Skeletal muscle cell (primary cell): Measurements from ENCODE around the gene NHSL2.
"Not testable (repeated sequence)": the region's sequence is repeated elsewhere in the genome, so short reads cannot be mapped to it uniquely, and the experiment has no call there.

Source experiments
- DNase-seq: peaks from one replicate; pipeline ENCODE4 v3.0.0-alpha.2; 2010; ENCODE audit warnings: low read depth
- H3K4me3 ChIP-seq: 2 replicates; pipeline ENCODE4 v1.5.1; 2011; ENCODE audit warnings: low read depth, mild to moderate bottlenecking, control low read depth, low read length, moderate library complexity

NHSL2 gene

GRCh38 chrX:72057331-72057730 lies 146.7 kb downstream of the NHSL2 start:
- no peak for DNase-seq
- H3K4me3 ChIP-seq, result no peak overlapping the region

DNA sequence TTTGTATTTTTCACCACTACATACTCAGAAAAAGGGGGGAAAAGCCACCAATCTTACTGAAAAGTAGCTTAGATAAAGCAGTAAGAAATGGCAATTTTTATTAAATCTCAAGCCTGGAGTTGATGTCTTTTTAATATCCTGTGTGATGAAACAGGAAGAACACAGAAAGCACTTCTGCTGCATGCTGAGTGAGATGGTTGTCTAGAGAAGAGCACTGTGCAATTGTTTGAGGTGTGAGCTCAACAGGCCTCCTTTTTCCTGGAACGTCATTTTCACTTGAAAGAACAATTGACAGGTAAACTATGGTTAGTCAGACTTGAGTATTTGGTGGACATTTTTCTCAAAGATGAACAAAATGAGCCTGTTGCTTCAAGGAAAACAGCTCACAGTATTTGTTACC lies 147.2 kb downstream of the NHSL2 start:
- no peak for DNase-seq
- H3K4me3 ChIP-seq, result no peak overlapping the region

DNA sequence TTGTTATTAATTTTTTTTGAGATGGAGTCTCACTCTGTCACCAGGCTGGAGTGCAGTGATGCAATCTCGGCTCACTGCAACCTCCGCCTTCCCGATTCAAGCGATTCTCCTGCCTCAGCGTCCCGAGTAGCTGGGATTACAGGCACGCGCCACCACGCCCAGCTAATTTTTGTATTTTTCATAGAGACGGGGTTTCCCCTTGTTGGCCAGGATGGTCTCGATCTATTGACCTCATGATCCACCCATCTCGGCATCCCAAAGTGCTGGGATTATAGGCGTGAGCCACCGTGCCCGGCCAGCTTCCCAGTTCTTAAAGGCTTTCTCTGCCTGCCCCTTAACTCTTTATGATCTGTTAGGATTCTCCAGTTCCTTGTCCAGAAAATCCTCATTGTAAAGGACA lies 147.7 kb downstream of the NHSL2 start:
- H3K4me3 ChIP-seq, DNase-seq: not testable (repeated sequence)

DNA sequence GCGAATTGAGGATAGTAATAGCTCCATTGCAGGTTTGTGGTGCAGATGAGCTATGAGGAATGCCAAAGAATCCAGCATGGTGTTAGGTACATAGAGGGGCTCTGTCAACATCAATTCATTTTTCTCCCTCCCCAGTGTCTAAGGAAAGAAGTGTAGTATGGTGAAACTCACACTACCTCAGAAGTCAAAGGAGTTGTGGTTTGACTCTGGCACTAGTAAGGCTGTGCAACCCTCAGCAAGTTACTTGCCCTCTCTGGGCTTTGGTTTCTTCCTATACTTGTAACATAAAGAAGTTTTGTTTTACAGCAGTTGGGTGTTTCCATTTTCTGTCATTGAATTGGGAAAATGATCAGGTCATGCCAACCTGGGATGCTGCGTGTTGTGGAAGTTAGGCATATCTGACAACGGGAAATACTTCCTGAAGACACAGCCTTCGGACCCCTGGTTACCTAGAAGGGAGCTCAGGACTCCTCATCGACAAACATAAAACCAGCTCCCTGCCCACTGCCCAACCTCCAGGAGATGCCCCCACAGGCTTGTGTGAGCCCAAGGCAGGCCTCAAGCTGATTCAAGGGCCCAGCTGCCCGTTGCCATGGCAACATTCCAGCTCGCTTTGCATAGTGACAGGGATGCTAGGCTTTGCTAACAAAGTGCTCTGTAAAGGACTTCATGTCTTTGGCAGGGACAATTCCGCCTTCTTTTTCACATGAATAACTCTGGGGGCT lies 149.7 kb downstream of the NHSL2 start:
- no peak overlapping the region for H3K4me3 ChIP-seq
- no peak for DNase-seq

DNA sequence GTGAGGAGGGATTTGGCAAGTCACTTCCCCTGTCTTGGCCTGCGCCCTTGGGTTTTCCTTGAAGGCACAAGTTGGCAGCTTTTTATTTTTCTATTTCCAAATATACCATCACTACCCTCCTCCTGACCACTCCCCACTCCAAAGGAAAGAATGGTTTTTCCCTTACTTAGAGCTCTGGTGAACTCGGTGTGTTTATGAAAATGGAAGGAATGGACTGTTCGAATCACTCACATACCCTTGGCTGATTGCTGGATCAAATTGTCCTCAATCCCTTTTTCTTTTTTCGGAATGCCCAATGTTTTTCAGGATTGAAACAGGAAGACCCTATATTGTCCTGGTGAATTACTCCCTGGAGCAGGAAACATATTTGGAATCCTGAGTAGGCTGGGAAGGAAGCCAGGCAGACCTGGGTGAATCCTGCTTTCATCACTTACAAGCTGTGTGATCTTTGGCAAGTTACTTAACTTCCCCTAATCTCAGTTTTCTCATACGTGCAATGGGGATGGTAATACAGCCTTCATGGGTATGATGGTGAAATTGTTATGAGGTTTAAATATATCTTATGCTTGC lies 150.4 kb downstream of the NHSL2 start:
- no peak overlapping the region for H3K4me3 ChIP-seq
- DNase-seq, result no peak

DNA sequence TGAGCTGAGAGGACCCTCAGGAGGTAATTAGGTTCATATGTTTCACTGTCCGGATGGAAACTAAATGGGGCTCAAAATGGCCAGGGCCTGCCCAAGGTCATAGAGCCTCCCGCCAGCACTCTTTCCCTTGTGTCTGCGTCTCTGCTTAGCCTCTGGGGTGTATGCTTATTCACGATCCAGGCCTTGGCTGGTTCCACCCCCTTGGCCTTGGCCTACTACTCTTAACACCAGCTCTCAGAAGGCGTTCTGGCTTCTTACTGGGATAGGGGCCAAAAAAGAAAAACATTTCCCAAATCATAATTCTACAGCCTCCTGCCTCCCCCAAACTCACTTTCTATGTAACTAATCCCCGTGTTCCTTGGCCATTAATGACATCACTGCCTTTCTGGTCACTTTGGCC lies 152.3 kb downstream of the NHSL2 start:
- no peak for DNase-seq
- no peak overlapping the region for H3K4me3 ChIP-seq

DNA sequence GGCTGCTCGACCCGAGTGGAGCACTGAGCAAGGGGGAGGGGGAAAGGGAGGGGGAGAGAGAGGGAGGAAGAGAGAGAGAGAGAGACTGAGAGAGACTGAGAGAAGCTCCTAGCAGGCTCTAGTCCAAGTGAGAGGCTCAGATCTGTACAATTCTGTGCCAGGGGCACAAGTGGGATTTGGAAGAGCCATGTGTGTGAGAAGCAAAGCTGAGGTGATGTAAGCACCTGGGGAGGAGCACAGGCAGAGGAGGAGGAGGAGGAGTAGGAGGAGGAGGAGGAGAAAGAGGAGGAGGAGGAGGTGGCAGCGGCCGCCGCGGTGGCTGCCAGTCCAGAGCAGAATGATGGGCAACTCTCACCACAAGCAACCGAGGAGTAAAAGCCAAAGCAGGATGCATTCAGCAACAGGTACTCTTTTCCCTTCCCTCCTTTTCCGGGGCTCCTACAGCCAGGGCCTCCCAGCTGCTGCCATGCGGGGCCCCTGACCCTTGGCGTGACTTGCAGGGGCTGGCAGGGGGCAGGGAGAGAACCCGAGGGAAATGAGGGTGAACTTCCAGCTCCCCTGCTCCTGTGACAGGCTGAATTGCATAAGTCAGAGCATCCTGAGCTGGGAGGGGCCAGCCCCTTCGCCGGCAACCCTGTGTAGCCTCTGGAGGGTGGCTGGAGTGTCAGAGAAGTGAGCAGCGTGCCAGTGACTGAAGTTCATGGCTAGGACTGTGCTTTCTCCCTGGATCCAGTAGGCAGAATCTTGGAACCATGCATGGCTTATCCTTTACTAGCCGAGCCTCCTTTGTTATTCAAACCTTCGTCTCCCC lies 158.9 kb downstream of the NHSL2 start:
- DNase-seq, result no peak
- H3K4me3 ChIP-seq, result peak overlapping the region; percentile 22

GRCh38 chrX:72071213-72071612 lies 160.6 kb downstream of the NHSL2 start:
- DNase-seq, result no peak

GRCh38 chrX:72073633-72074032 lies 163.0 kb downstream of the NHSL2 start:
- no peak overlapping the region for H3K4me3 ChIP-seq
- no peak for DNase-seq

More at GRCh38 chrX:72071213-72071612, 160.6 kb downstream of the NHSL2 start:
- H3K4me3 ChIP-seq, result no peak overlapping the region

DNA sequence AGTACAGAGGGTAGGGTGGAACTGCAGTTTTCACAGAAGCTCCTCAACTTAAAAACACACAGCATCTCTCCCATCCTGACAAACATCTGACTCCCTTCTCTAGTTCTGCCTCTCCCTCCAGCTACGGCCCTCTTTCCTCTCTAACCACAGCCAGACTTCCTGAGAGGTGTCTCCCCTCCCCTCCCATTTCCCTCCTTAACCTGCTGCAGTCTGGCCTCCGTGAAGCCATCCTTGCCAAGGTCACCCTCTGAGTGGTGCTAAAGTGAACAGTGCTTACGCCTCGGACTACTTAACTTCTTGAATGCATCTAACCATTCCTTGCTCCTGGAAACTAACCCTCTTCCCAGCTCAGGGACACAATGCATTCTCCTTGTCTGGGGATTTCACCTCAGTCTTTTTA lies 167.8 kb downstream of the NHSL2 start:
- no peak for DNase-seq
- no peak overlapping the region for H3K4me3 ChIP-seq

GRCh38 chrX:72079607-72080006 lies 169.0 kb downstream of the NHSL2 start:
- no peak overlapping the region for H3K4me3 ChIP-seq
- no peak for DNase-seq

GRCh38 chrX:72080150-72080549 lies 169.5 kb downstream of the NHSL2 start:
- DNase-seq, result no peak
- no peak overlapping the region for H3K4me3 ChIP-seq

GRCh38 chrX:72080800-72081199 lies 170.2 kb downstream of the NHSL2 start:
- no peak for DNase-seq

GRCh38 chrX:72081605-72082320 lies 171.1 kb downstream of the NHSL2 start:
- no peak overlapping the region for H3K4me3 ChIP-seq
- no peak for DNase-seq

More at GRCh38 chrX:72080800-72081199, 170.2 kb downstream of the NHSL2 start:
- no peak overlapping the region for H3K4me3 ChIP-seq

GRCh38 chrX:72083291-72083690 lies 172.6 kb downstream of the NHSL2 start:
- no peak overlapping the region for H3K4me3 ChIP-seq
- DNase-seq, result no peak

- H3K4me3 ChIP-seq, result no peak overlapping the region
- no peak for DNase-seq
These were observed 173.5 kb downstream of the NHSL2 start for GRCh38 chrX:72084114-72084513.

DNA sequence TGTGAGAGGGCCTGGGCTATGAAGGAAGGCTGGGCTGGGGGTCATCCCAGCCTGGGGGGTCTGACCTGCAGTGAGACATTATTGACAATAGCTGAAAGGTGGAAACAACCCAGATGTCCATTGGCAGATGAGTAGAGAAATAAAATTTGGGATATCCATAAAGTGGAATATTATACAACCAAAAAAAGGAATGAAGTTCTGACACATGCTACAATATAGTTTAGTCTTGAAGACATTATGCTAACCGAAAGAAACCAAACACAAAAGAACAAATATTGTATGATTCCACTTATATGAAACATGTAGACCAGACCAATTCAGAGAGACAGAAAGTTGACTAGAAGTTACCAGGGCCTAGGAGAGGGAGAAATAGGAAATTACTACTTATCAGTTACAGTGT lies 176.3 kb downstream of the NHSL2 start:
- H3K4me3 ChIP-seq, result no peak overlapping the region
- no peak for DNase-seq

DNA sequence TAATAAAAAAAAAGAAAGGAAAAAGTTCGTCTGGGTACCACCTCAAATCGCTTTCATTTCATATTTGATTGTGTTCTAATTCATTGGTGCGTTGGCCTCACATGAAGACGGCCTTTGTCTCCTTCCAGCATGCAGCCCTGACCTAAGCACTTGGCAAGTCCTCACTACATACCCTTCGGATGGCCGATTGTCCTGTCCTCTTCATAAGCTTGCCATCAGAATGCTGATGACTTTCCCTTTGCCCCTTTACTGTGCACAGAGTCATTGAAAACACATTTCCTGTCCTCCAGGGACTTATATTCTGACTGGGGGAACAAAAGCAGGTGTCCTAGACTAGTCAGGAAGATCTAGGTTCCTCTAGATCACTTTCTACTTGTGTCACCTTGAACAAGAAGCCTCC lies 178.1 kb downstream of the NHSL2 start:
- H3K4me3 ChIP-seq, result no peak overlapping the region
- no peak for DNase-seq

DNA sequence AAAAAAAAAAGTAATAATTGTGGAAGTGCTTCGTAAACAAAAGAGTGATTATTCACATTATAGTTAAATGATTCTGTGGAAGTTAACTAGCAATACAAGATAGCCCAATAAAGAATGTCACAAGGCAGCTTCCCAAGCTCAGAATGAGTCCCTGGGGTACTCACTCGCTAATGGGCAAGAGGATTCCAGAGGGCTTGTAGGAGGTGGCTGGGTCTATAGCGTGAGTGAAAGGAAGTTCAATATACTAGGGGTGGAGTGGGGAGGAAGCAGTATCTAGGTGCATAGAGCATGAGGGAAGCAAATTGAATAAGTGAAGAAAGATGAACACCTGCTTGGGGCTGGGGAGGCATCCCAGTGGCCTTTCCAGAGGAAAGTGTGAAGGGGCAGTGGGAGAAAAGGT lies 178.6 kb downstream of the NHSL2 start:
- no peak for DNase-seq

GRCh38 chrX:72094894-72095293 lies 184.2 kb downstream of the NHSL2 start:
- no peak overlapping the region for H3K4me3 ChIP-seq
- no peak for DNase-seq

More for the DNA sequence above, 178.6 kb downstream of the NHSL2 start:
- H3K4me3 ChIP-seq, result no peak overlapping the region
